HAP-1 (cell line): Measurements from ENCODE around the gene CCDC102B.
"Not testable (repeated sequence)": the region's sequence is repeated elsewhere in the genome, so short reads cannot be mapped to it uniquely, and the experiment has no call there.

Experiments
- DNase-seq, 2 experiments: peaks; one replicate each; pipeline ENCODE4 v3.0.0-alpha.2; 2016 to 2020; ENCODE audit warnings: low spot score in 2 of 2
- H3K27me3 ChIP-seq: fragments of 250-450 bp; sonication (Bioruptor Pico); 2 replicates; pipeline ENCODE4 v1.5.1; 2020; ENCODE audit warnings: low read depth, mild to moderate bottlenecking, moderate library complexity
- H3K36me3 ChIP-seq: fragments of 250-450 bp; sonication (Bioruptor Pico); replicated peaks from 2 replicates; pipeline ENCODE4 v1.5.1; 2020; ENCODE audit warnings: mild to moderate bottlenecking
- H3K4me1 ChIP-seq: fragments of 250-450 bp; sonication (Bioruptor Pico); 2 replicates; pipeline ENCODE4 v1.5.1; 2020; ENCODE audit warnings: mild to moderate bottlenecking
- H3K4me3 ChIP-seq: fragments of 250-450 bp; sonication (Bioruptor Pico); 2 replicates; pipeline ENCODE4 v1.5.1; 2020; ENCODE audit warnings: mild to moderate bottlenecking, moderate library complexity
- H3K9me3 ChIP-seq: fragments of 250-450 bp; sonication (Bioruptor Pico); 2 replicates; pipeline ENCODE4 v1.5.1; 2020; ENCODE audit warnings: mild to moderate bottlenecking, moderate library complexity
- in situ Hi-C: fragments of 300-500 bp; cut with MboI; formaldehyde crosslinking; loops from 3 replicates; pipeline ENCODE4 v1.14.3; 2020; ENCODE audit warnings: low sequenced_read_pairs, inconsistent platforms, mixed read lengths

CCDC102B gene

GRCh38 chr18:68940754-68941153 lies 142.9 kb downstream of the CCDC102B start:
- Histone ChIP-seq H3K27me3 (no peaks in the 10 kb centered on the region), H3K9me3 (0 out of 2 replicates have a peak, but pooled peaks cover 2% of the 10 kb centered on the region), H3K4me1 (peaks cover 4% of the 10 kb centered on the region), H3K4me3 (no peak overlapping the region), H3K36me3 (no peaks in the 10 kb centered on the region)
- DNase-seq = no peak
- in situ Hi-C loops = no loop called here

GRCh38 chr18:68942230-68942629 lies 144.3 kb downstream of the CCDC102B start:
- no peak for DNase-seq
- Histone ChIP-seq H3K9me3 (0 out of 2 replicates have a peak, but pooled peaks cover 2% of the 10 kb centered on the region), H3K27me3 (no peaks in the 10 kb centered on the region), H3K36me3 (no peaks in the 10 kb centered on the region), H3K4me3 (no peak overlapping the region), H3K4me1 (peaks cover 4% of the 10 kb centered on the region)
- in situ Hi-C loops = no loop called here

GRCh38 chr18:68943861-68944260 lies 146.0 kb downstream of the CCDC102B start:
- H3K9me3 ChIP-seq, in situ Hi-C loops, DNase-seq, H3K27me3 ChIP-seq, H3K4me3 ChIP-seq, H3K4me1 ChIP-seq, H3K36me3 ChIP-seq: not testable (repeated sequence)

GRCh38 chr18:68944330-68944729 lies 146.4 kb downstream of the CCDC102B start:
- H3K4me3 ChIP-seq = no peak overlapping the region
- in situ Hi-C loops = no loop called here
- no peaks in the 10 kb centered on the region for H3K9me3 ChIP-seq
- no peaks in the 10 kb centered on the region for H3K36me3 ChIP-seq
- no peaks in the 10 kb centered on the region for H3K27me3 ChIP-seq
- no peak for DNase-seq
- H3K4me1 ChIP-seq = peaks cover 4% of the 10 kb centered on the region

GRCh38 chr18:68944826-68945225 lies 146.9 kb downstream of the CCDC102B start:
- Histone ChIP-seq H3K4me1 (peaks cover 4% of the 10 kb centered on the region), H3K4me3 (no peak overlapping the region), H3K36me3 (no peaks in the 10 kb centered on the region), H3K27me3 (no peaks in the 10 kb centered on the region), H3K9me3 (no peaks in the 10 kb centered on the region)
- in situ Hi-C loops = no loop called here
- DNase-seq = no peak

- no peaks in the 10 kb centered on the region for H3K4me1 ChIP-seq
- no peaks in the 10 kb centered on the region for H3K9me3 ChIP-seq
- no peak overlapping the region for H3K4me3 ChIP-seq
- H3K27me3 ChIP-seq = no peaks in the 10 kb centered on the region
- DNase-seq = no peak
- no peaks in the 10 kb centered on the region for H3K36me3 ChIP-seq
- in situ Hi-C loops = no loop called here
Observed at GRCh38 chr18:68948622-68949021, 150.7 kb downstream of the CCDC102B start.

GRCh38 chr18:68954738-68955137 lies 156.9 kb downstream of the CCDC102B start:
- no peak for DNase-seq
- H3K4me1 ChIP-seq = 0 out of 2 replicates have a peak, but pooled peaks cover 3% of the 10 kb centered on the region
- H3K4me3 ChIP-seq = no peak overlapping the region
- H3K9me3 ChIP-seq = no peaks in the 10 kb centered on the region
- no peaks in the 10 kb centered on the region for H3K36me3 ChIP-seq
- in situ Hi-C loops = no loop called here
- no peaks in the 10 kb centered on the region for H3K27me3 ChIP-seq

GRCh38 chr18:68956650-68957049 lies 158.8 kb downstream of the CCDC102B start:
- in situ Hi-C loops = no loop called here

GRCh38 chr18:68960355-68960754 lies 162.5 kb downstream of the CCDC102B start:
- in situ Hi-C loops = no loop called here
- H3K4me3 ChIP-seq = no peak overlapping the region
- H3K9me3 ChIP-seq = no peaks in the 10 kb centered on the region
- no peaks in the 10 kb centered on the region for H3K27me3 ChIP-seq
- no peaks in the 10 kb centered on the region for H3K36me3 ChIP-seq
- 0 out of 2 replicates have a peak, but pooled peaks cover 3% of the 10 kb centered on the region for H3K4me1 ChIP-seq
- no peak for DNase-seq

More at GRCh38 chr18:68956650-68957049, 158.8 kb downstream of the CCDC102B start:
- DNase-seq = no peak
- H3K27me3 ChIP-seq = no peaks in the 10 kb centered on the region
- H3K4me3 ChIP-seq = no peak overlapping the region
- no peaks in the 10 kb centered on the region for H3K9me3 ChIP-seq
- no peaks in the 10 kb centered on the region for H3K36me3 ChIP-seq
- 0 out of 2 replicates have a peak, but pooled peaks cover 3% of the 10 kb centered on the region for H3K4me1 ChIP-seq

GRCh38 chr18:68962623-68963022 lies 164.7 kb downstream of the CCDC102B start:
- Histone ChIP-seq H3K4me3 (no peak overlapping the region), H3K4me1 (no peaks in the 10 kb centered on the region), H3K9me3 (no peaks in the 10 kb centered on the region), H3K36me3 (no peaks in the 10 kb centered on the region), H3K27me3 (no peaks in the 10 kb centered on the region)
- DNase-seq = no peak
- in situ Hi-C loops = no loop called here

- no peaks in the 10 kb centered on the region for H3K4me1 ChIP-seq
- in situ Hi-C loops = no loop called here
- H3K27me3 ChIP-seq = no peaks in the 10 kb centered on the region
- no peaks in the 10 kb centered on the region for H3K36me3 ChIP-seq
- no peak for DNase-seq
- no peak overlapping the region for H3K4me3 ChIP-seq
- H3K9me3 ChIP-seq = no peaks in the 10 kb centered on the region
Observed at GRCh38 chr18:68965817-68966216, 167.9 kb downstream of the CCDC102B start.

- H3K4me3 ChIP-seq = no peak overlapping the region
- no peaks in the 10 kb centered on the region for H3K9me3 ChIP-seq
- no peaks in the 10 kb centered on the region for H3K4me1 ChIP-seq
- no peak for DNase-seq
- no peaks in the 10 kb centered on the region for H3K36me3 ChIP-seq
- in situ Hi-C loops = no loop called here
- H3K27me3 ChIP-seq = no peaks in the 10 kb centered on the region
Observed at GRCh38 chr18:68969027-68969426, 171.1 kb downstream of the CCDC102B start.

GRCh38 chr18:68972176-68972575 lies 174.3 kb downstream of the CCDC102B start:
- DNase-seq = no peak
- Histone ChIP-seq H3K4me3 (no peak overlapping the region), H3K27me3 (no peaks in the 10 kb centered on the region), H3K9me3 (no peaks in the 10 kb centered on the region), H3K4me1 (no peaks in the 10 kb centered on the region), H3K36me3 (no peaks in the 10 kb centered on the region)
- in situ Hi-C loops = no loop called here

- Histone ChIP-seq H3K36me3 (no peaks in the 10 kb centered on the region), H3K4me1 (no peaks in the 10 kb centered on the region), H3K4me3 (no peak overlapping the region), H3K9me3 (no peaks in the 10 kb centered on the region), H3K27me3 (no peaks in the 10 kb centered on the region)
- in situ Hi-C loops = no loop called here
- no peak for DNase-seq
Observed at GRCh38 chr18:68979737-68980136, 181.9 kb downstream of the CCDC102B start.

GRCh38 chr18:68983126-68983525 lies 185.2 kb downstream of the CCDC102B start:
- in situ Hi-C loops = no loop called here
- no peaks in the 10 kb centered on the region for H3K36me3 ChIP-seq
- DNase-seq = no peak
- H3K27me3 ChIP-seq = no peaks in the 10 kb centered on the region
- no peak overlapping the region for H3K4me3 ChIP-seq
- no peaks in the 10 kb centered on the region for H3K4me1 ChIP-seq
- H3K9me3 ChIP-seq = no peaks in the 10 kb centered on the region
